Stimulated activated CD4-positive, alpha-beta T cell treated with anti-CD3 and anti-CD28 coated beads, Interleukin-1b, Interleukin-23, amount 100 ng/mL, for 1 hour (primary cell): ENCODE data around the gene RABGAP1L.
"Not testable (repeated sequence)": the region's sequence is repeated elsewhere in the genome, so short reads cannot be mapped to it uniquely, and the experiment has no call there.

Experiments
- DNase-seq, 2 donors: peaks; one replicate each; pipeline ENCODE4 v3.0.0-alpha.2; 2020; ENCODE audit warnings: low read depth in 2 of 2

Gene RABGAP1L

GRCh38 chr1:174238845-174239501, 79.7 kb downstream of the RABGAP1L start:
- not testable (repeated sequence) for DNase-seq

GRCh38 chr1:174239541-174239940, 80.2 kb downstream of the RABGAP1L start:
- no peak for DNase-seq

- DNase-seq, result no peak
These were observed 83.5 kb downstream of the RABGAP1L start for GRCh38 chr1:174242856-174243255.

- DNase-seq, result no peak
These were observed 84.2 kb downstream of the RABGAP1L start for GRCh38 chr1:174243451-174244000.

- DNase-seq, result no peak
These were observed 84.7 kb downstream of the RABGAP1L start for GRCh38 chr1:174244017-174244416.

- DNase-seq, result no peak
These were observed 88.2 kb downstream of the RABGAP1L start for GRCh38 chr1:174247472-174247871.

GRCh38 chr1:174248041-174248440, 88.7 kb downstream of the RABGAP1L start:
- DNase-seq, result no peak

GRCh38 chr1:174256386-174256785, 97.1 kb downstream of the RABGAP1L start:
- not testable (repeated sequence) for DNase-seq

- peak in 1 of 2 donors; percentile 9 for DNase-seq
These were observed 98.8 kb downstream of the RABGAP1L start for GRCh38 chr1:174258148-174258550.

GRCh38 chr1:174262349-174263241, 103.3 kb downstream of the RABGAP1L start:
- DNase-seq, result no peak

GRCh38 chr1:174265282-174265681, 106.0 kb downstream of the RABGAP1L start:
- DNase-seq, result no peak

GRCh38 chr1:174266476-174266875, 107.2 kb downstream of the RABGAP1L start:
- DNase-seq, result no peak

GRCh38 chr1:174266991-174267612, 107.8 kb downstream of the RABGAP1L start:
- no peak for DNase-seq

GRCh38 chr1:174269989-174270651, 110.8 kb downstream of the RABGAP1L start:
- DNase-seq, result no peak

GRCh38 chr1:174273190-174273589, 113.9 kb downstream of the RABGAP1L start:
- DNase-seq, result no peak

GRCh38 chr1:174273776-174274175, 114.5 kb downstream of the RABGAP1L start:
- DNase-seq, result no peak

GRCh38 chr1:174274452-174274851, 115.1 kb downstream of the RABGAP1L start:
- DNase-seq, result no peak

GRCh38 chr1:174274884-174275283, 115.6 kb downstream of the RABGAP1L start:
- no peak for DNase-seq

GRCh38 chr1:174276087-174276486, 116.8 kb downstream of the RABGAP1L start:
- DNase-seq, result no peak

GRCh38 chr1:174284052-174284451, 124.7 kb downstream of the RABGAP1L start:
- no peak for DNase-seq

GRCh38 chr1:174286042-174286441, 126.7 kb downstream of the RABGAP1L start:
- DNase-seq, result no peak
